ENCODE measurements around the gene IL15RA. TPM values are rescaled to one million over a fixed set of nuclear protein-coding genes. Genes with fewer than 3 reads are reported as not detected.

Gene IL15RA
- total and polyA plus RNA-seq, 10 donors, result 9.9 to 37.4 (median 21.0) TPM

DNA sequence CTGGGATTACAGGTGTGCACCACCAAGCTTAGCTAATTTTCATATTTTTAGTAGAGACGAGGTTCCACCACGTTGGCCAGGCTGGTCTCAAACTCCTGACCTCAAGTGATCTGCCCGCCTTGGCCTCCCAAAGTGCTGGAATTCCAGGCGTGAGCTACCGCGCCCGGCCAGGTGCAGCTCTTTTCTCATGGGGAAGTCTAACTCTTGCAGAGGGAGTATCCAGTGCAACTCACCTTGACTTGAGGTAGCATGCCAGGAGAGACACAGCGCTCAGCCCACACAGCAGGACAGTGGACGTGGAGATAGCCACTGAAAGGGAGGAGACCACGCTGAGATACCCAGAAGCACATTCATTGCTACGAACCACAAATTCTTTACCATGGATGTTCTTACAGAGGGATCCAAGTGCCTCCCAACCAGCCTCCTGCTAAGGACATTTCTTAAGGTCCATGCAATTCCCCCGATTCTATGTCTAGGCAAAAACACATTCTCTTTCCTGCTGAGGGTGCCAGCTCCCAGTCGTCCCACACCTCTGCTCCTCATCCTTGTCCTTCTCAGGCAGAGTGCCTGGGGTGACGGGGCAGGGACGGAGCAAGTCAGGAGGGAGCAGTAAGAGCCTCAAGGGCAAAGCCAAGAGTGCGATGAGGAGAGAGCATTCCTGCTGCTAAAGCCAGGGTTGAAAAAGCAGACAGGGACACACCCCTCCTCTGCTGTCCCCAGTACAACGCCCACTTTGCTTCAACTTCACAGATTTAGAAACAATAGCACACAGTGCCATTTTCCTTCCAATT is 21.0 kb downstream of the IL15RA start:
- H3K4me3 ChIP-seq, result no peak overlapping the region
- DNase-seq, result peak; percentile 42
- intact Hi-C loops (cut with DNase I; ENCODE audit: low total_unique reads), result no loop called here
- H3K27ac ChIP-seq, result no peak overlapping the region
- peaks cover 0 to 100% (median 38%) of the 10 kb centered on the region in 6 donors for H3K36me3 ChIP-seq
- TF ChIP-seq POLR2AphosphoS5 (IDR thresholded peaks at IDR 0.05) (no peak), POLR2A (IDR thresholded peaks at IDR 0.05) (no peak)
- TF ChIP-seq, protein P1, sequence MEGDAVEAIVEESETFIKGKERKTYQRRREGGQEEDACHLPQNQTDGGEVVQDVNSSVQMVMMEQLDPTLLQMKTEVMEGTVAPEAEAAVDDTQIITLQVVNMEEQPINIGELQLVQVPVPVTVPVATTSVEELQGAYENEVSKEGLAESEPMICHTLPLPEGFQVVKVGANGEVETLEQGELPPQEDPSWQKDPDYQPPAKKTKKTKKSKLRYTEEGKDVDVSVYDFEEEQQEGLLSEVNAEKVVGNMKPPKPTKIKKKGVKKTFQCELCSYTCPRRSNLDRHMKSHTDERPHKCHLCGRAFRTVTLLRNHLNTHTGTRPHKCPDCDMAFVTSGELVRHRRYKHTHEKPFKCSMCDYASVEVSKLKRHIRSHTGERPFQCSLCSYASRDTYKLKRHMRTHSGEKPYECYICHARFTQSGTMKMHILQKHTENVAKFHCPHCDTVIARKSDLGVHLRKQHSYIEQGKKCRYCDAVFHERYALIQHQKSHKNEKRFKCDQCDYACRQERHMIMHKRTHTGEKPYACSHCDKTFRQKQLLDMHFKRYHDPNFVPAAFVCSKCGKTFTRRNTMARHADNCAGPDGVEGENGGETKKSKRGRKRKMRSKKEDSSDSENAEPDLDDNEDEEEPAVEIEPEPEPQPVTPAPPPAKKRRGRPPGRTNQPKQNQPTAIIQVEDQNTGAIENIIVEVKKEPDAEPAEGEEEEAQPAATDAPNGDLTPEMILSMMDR (IDR thresholded peaks at IDR 0.05 in 8 of 11, conservative IDR thresholded peaks at IDR 0.05 in 3 of 11), result no peak
- no peaks in the 10 kb centered on the region for H3K9me3 ChIP-seq
- H3K27me3 ChIP-seq (replicated peaks in 1 of 7), result no peaks in the 10 kb centered on the region
- peaks cover 0 to 2% (median 0%) of the 10 kb centered on the region in 6 donors for H3K4me1 ChIP-seq
- WGBS, 5 donors, result 93 to 98% (median 96%) methylated on average over 15 to 17 of the region's 17 CpGs

DNA sequence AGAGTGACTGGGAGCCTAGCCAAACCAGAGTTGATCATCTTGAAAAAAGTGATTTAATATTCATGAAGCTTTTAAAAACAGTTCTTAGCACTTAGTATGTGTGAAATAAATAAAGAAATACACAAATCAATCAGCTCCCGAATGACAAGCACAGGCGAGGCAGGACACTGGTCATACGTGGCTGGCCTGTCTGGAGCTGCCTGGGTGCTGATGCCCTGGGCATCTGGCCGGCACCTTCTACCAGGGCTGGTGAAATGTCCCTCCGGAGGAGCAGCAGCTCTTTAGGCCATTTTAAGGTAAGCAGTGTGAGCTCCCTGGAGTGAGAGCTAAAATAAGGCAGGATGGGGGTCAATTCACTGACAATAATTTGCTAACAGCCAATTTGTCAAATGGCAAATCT is 23.7 kb downstream of the IL15RA start:
- H3K27ac ChIP-seq, result no peak overlapping the region
- no peak overlapping the region for H3K4me3 ChIP-seq
- H3K4me1 ChIP-seq, result peaks cover 0 to 28% (median 21%) of the 10 kb centered on the region in 6 donors
- DNase-seq, result peak; percentile 47
- WGBS, 5 donors, result 89 to 96% (median 94%) methylated on average over 5 of the region's 5 CpGs
- peaks cover 0 to 75% (median 23%) of the 10 kb centered on the region in 6 donors for H3K36me3 ChIP-seq
- no peaks in the 10 kb centered on the region for H3K9me3 ChIP-seq
- no peak for TF ChIP-seq POLR2AphosphoS5 (IDR thresholded peaks at IDR 0.05)
- no peak for TF ChIP-seq POLR2A (IDR thresholded peaks at IDR 0.05)
- TF ChIP-seq, protein P1 (IDR thresholded peaks at IDR 0.05 in 8 of 11, conservative IDR thresholded peaks at IDR 0.05 in 3 of 11), result no peak
- H3K27me3 ChIP-seq (replicated peaks in 1 of 7), result no peaks in the 10 kb centered on the region
- intact Hi-C loops (cut with DNase I; ENCODE audit: low total_unique reads), result no loop called here

DNA sequence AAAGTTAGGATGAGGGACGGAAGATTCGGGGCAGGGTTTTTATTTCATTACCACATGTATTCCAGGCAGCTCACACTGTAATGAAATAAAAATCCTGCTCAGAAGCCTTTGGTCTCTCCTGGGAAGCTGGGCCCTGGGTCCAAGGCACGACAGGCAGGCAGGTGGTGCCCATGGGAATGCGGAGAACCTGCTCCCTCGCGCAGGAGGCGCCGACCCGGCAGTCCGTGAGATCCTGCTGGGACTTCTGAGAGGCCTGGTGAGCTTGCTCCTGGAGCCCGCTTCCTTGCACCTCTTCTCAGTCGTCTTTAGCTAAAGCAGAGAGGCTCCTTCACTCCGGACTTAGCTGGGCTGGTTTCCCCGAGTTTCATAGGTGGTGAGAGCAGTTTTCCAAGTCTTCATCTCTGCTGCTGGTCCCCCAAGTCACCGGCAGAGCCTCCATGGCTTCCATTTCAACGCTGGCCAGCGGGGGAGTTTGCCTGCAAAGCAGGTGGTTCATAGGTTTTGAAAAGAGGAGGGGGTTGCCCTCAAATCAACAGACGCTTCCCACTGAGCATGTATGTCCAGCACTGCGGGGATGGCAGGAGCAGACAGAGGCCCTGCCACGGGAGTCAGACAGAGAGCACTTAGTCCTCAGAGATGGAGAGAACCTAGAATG is 24.5 kb downstream of the IL15RA start:
- H3K27ac ChIP-seq, result no peak overlapping the region
- DNase-seq, result peak; percentile 56
- H3K27me3 ChIP-seq (replicated peaks in 1 of 7), result no peaks in the 10 kb centered on the region
- intact Hi-C loops (cut with DNase I; ENCODE audit: low total_unique reads), result no loop called here
- no peaks in the 10 kb centered on the region for H3K9me3 ChIP-seq
- no peak overlapping the region for H3K4me3 ChIP-seq
- peaks cover 0 to 67% (median 23%) of the 10 kb centered on the region in 6 donors for H3K36me3 ChIP-seq
- peaks cover 0 to 28% (median 21%) of the 10 kb centered on the region in 6 donors for H3K4me1 ChIP-seq
- no peak for TF ChIP-seq POLR2A (IDR thresholded peaks at IDR 0.05)
- TF ChIP-seq, protein P1 (IDR thresholded peaks at IDR 0.05 in 8 of 11, conservative IDR thresholded peaks at IDR 0.05 in 3 of 11), result no peak
- no peak for TF ChIP-seq POLR2AphosphoS5 (IDR thresholded peaks at IDR 0.05)
- WGBS, 5 donors, result 86 to 94% (median 92%) methylated on average over 15 to 20 of the region's 20 CpGs
